ENCODE measurements around the gene ITGBL1.

Gene ITGBL1

DNA sequence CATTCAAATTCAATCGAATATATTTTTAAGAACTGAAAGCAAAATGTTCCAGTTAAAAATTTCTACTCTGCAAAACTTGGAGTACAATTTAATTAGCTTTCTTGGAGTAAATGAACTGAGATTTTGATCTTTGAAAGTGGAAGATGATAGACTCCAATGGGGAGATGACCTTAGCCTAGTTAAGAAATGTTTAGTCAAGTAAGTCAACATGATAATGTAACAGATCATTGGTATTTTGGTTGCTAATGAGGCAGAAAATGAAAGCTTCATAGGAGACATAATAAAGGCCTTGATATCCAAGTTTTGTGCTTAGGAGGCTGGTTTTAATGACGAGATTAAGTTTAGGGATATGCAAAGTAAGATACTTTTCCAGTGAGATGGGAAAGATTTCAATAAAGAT, 181.7 kb downstream of the ITGBL1 start:
- Mint-ChIP-seq H3K27ac (no peak overlapping the region), H3K4me3 (no peak overlapping the region), H3K36me3 (ENCODE audit: low read depth) (no peaks in the 10 kb centered on the region), H3K27me3 (ENCODE audit: low read depth, poor library complexity) (no peaks in the 10 kb centered on the region), H3K9me3 (peaks cover 3% of the 10 kb centered on the region), H3K4me1 (no peaks in the 10 kb centered on the region)
- TF ChIP-seq, protein P1, sequence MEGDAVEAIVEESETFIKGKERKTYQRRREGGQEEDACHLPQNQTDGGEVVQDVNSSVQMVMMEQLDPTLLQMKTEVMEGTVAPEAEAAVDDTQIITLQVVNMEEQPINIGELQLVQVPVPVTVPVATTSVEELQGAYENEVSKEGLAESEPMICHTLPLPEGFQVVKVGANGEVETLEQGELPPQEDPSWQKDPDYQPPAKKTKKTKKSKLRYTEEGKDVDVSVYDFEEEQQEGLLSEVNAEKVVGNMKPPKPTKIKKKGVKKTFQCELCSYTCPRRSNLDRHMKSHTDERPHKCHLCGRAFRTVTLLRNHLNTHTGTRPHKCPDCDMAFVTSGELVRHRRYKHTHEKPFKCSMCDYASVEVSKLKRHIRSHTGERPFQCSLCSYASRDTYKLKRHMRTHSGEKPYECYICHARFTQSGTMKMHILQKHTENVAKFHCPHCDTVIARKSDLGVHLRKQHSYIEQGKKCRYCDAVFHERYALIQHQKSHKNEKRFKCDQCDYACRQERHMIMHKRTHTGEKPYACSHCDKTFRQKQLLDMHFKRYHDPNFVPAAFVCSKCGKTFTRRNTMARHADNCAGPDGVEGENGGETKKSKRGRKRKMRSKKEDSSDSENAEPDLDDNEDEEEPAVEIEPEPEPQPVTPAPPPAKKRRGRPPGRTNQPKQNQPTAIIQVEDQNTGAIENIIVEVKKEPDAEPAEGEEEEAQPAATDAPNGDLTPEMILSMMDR (IDR thresholded peaks at IDR 0.05): no peak
- DNase-seq: no peak

DNA sequence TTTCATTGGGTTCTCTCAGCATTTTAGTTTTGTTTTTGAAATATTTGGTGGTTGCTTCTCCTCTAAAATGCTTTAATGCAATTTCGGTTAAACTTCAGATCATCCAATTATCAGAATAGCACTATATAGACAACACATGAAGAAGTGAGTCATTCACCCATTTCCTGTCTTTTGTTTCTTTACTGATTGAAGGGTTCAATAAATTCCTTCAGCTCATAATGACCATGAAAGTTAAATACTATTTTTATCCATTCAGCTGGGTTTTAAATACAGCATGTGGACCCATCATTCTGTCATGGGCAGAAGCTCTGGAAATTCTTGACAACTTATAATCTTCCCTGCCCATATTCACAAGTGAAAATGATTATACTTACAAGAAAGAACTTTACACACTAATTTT, 187.2 kb downstream of the ITGBL1 start:
- no peak overlapping the region for H3K4me3 Mint-ChIP-seq
- H3K36me3 Mint-ChIP-seq (ENCODE audit: low read depth): no peaks in the 10 kb centered on the region
- H3K27ac Mint-ChIP-seq: no peak overlapping the region
- no peaks in the 10 kb centered on the region for H3K27me3 Mint-ChIP-seq (ENCODE audit: low read depth, poor library complexity)
- no peaks in the 10 kb centered on the region for H3K4me1 Mint-ChIP-seq
- no peak for DNase-seq
- TF ChIP-seq, protein P1 (IDR thresholded peaks at IDR 0.05): no peak
- H3K9me3 Mint-ChIP-seq: peaks cover 7% of the 10 kb centered on the region

DNA sequence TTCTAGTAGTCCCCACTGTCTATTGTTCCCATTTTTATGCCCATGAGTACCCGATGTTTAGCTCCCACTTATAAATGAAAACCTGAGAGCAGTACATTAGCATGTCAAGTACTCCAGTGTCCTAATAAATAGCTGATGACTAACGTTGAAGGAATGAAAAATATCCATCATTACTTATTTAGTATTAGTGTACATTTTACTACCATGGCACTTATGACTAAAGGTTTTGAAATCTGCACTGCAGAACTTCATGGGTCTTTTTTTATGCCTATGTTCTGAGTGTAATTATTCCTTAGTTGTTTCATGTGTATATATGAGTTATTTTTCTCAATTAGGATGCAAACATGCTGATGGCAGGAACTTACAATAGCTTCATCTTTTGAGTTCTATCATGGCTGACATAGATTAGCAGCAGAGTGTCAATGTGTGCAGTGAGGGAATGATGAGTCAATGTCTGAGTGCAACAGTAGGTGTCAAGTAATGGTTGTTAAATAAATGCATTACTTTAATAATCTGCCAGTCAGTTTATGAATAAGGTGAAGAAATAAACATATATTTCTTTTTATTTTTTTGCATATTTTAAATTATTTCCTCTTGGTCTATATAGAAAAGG, 188.4 kb downstream of the ITGBL1 start:
- Mint-ChIP-seq H3K27ac (no peak overlapping the region), H3K36me3 (ENCODE audit: low read depth) (no peaks in the 10 kb centered on the region), H3K27me3 (ENCODE audit: low read depth, poor library complexity) (no peaks in the 10 kb centered on the region), H3K4me3 (no peak overlapping the region), H3K9me3 (peaks cover 7% of the 10 kb centered on the region), H3K4me1 (peaks cover 5% of the 10 kb centered on the region)
- DNase-seq: no peak
- TF ChIP-seq, protein P1 (IDR thresholded peaks at IDR 0.05): no peak

DNA sequence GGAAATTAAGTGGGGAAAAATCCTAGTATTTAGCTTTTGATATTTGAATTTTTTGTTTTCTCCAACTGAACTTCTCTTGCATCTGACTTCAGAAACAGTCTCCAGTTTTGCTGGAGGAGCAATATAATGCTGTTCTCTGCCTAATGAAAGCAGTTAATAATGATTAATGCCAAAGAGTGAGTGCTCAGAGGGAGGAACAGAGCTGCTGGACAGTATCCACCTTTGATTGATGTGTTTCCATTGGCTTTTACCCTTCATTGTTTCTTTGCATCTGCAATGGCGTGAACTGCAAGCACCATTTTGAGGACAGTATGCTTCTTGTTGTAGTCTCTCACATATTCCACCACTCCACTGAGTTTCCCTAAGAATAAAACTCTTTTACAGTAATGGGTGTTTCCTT, 193.4 kb downstream of the ITGBL1 start:
- H3K4me3 Mint-ChIP-seq: no peak overlapping the region
- no peaks in the 10 kb centered on the region for H3K27me3 Mint-ChIP-seq (ENCODE audit: low read depth, poor library complexity)
- H3K27ac Mint-ChIP-seq: no peak overlapping the region
- peaks cover 3% of the 10 kb centered on the region for H3K9me3 Mint-ChIP-seq
- H3K36me3 Mint-ChIP-seq (ENCODE audit: low read depth): no peaks in the 10 kb centered on the region
- DNase-seq: no peak
- peaks cover 5% of the 10 kb centered on the region for H3K4me1 Mint-ChIP-seq
- TF ChIP-seq, protein P1 (IDR thresholded peaks at IDR 0.05): no peak

DNA sequence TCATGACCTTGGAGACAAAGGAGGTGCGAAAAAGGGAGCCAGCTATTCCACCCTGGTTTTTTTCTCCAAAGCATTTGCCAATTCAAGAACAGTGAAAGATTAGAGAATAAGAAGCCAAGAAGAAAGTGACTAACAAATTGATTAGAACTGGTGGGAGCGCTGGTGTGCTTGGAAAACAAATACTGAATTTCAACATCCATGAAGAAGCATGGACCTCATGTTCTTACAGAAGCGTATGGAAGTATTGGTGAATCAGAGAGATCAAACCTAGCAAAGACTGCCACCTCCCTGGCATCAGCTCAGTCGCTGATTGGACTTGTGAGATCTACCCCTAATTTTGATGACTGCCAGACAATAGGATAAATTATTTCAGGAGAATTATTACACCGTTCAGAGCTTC, 195.3 kb downstream of the ITGBL1 start:
- H3K4me1 Mint-ChIP-seq: peaks cover 5% of the 10 kb centered on the region
- no peak for DNase-seq
- TF ChIP-seq, protein P1 (IDR thresholded peaks at IDR 0.05): no peak
- peaks cover 6% of the 10 kb centered on the region for H3K9me3 Mint-ChIP-seq
- H3K4me3 Mint-ChIP-seq: no peak overlapping the region
- no peaks in the 10 kb centered on the region for H3K27me3 Mint-ChIP-seq (ENCODE audit: low read depth, poor library complexity)
- no peak overlapping the region for H3K27ac Mint-ChIP-seq
- H3K36me3 Mint-ChIP-seq (ENCODE audit: low read depth): no peaks in the 10 kb centered on the region

DNA sequence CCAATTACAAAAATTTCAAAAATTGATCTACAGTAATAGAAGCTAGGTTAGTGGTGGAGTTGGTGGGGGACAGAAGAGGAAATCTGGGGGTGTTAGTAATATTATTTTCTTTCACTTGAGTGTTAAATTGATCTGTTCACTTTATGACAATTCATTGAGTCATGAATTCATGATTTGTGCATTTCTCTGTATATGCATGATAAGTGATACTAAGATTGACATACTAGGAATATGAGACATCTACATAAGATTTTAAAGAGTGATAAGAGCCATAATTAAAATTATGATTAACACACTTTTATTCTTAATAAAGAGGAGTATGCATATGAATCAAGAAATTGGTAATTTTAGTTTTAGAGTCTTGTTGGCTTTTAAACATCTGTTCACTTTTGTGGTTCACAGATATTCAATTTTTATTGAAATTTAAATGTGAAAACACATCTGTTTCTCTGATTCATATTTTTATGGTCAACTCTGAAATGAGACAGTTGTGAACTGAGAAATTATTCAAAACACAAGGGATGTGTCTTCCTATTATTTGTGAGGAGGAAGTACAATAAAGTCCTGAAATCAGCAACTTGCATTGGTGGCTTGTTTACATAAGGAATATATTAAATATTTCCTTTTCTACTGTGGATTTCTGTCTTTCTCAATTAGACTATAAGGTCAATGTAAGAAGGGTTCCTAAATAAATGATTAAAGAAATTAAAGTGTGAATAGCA, 196.5 kb downstream of the ITGBL1 start:
- Mint-ChIP-seq H3K9me3 (peaks cover 6% of the 10 kb centered on the region), H3K4me3 (no peak overlapping the region), H3K4me1 (peaks cover 5% of the 10 kb centered on the region), H3K36me3 (ENCODE audit: low read depth) (no peaks in the 10 kb centered on the region), H3K27me3 (ENCODE audit: low read depth, poor library complexity) (no peaks in the 10 kb centered on the region), H3K27ac (no peak overlapping the region)
- DNase-seq: no peak
- TF ChIP-seq, protein P1 (IDR thresholded peaks at IDR 0.05): no peak

Measured in nephron progenitor cell (in vitro differentiated cells).